Prostate gland (tissue), 2 donors: ENCODE data around the gene TXNRD2.

ENCODE experiments used
- CTCF ChIP-seq, 4 experiments: fragments of 200-600 bp in 2 of 4; fragments of 450-650 bp in 2 of 4; sonication (generic) in 2 of 4; IDR thresholded peaks; 1 replicate in 3 of 4; 2 replicates in 1 of 4; pipeline ENCODE4 v1.5.1; 2016 to 2019; ENCODE audit warnings: antibody characterized with exemption in 4 of 4, mild to moderate bottlenecking in 2 of 4, moderate library complexity in 2 of 4
- POLR2AphosphoS5 ChIP-seq: sonication (generic); formaldehyde crosslinking; IDR thresholded peaks from one replicate; pipeline ENCODE4 v1.6.1; 2017; ENCODE audit warnings: antibody characterized with exemption

- no peak for TF ChIP-seq CTCF (IDR thresholded peaks at IDR 0.05)
- no peak for TF ChIP-seq POLR2AphosphoS5
Measured at GRCh38 chr22:19876941-19877625, 64.5 kb downstream of the TXNRD2 start.
